ENCODE measurements around the gene SENP2.

GRCh38 chr3:185658943-185659342 is 72.8 kb downstream of the SENP2 start:
- TF ChIP-seq POLR2A (IDR thresholded peaks at IDR 0.05; ENCODE audit: low read depth, low read length) (no peak), TAF1 (IDR thresholded peaks at IDR 0.05; ENCODE audit: borderline replicate concordance, low read depth, low read length) (no peak), POLR2AphosphoS5 (IDR thresholded peaks at IDR 0.05; ENCODE audit: low read depth, low read length) (no peak)
